Neuronal stem cell (in vitro differentiated cells): ENCODE measurements around the gene ELMOD1.
A peak's percentile ranks its signal among the peaks of the same experiment; 100 is the strongest.

Experiments used
- DNase-seq: peaks from one replicate; pipeline ENCODE4 v3.0.0-alpha.2; 2013; ENCODE audit warnings: low spot score
- H2AFZ ChIP-seq: one replicate; pipeline ENCODE4 v1.6.1; 2013; ENCODE audit warnings: mild to moderate bottlenecking, low read length, inconsistent platforms
- H2AK5ac ChIP-seq: 2 replicates; pipeline ENCODE4 v1.6.1; 2013; ENCODE audit warnings: low read depth, mild to moderate bottlenecking, inconsistent platforms, low read length, moderate library complexity, mixed read lengths
- H2BK120ac ChIP-seq: 2 replicates; pipeline ENCODE4 v1.6.1; 2013; ENCODE audit warnings: low read depth, mild to moderate bottlenecking, inconsistent platforms, low read length, moderate library complexity, mixed read lengths
- H2BK12ac ChIP-seq: one replicate; pipeline ENCODE4 v1.6.1; 2013; ENCODE audit warnings: low read length, inconsistent platforms
- H2BK15ac ChIP-seq: 2 replicates; pipeline ENCODE4 v1.6.1; 2013; ENCODE audit warnings: mild to moderate bottlenecking, low read length, inconsistent platforms, mixed read lengths
- H2BK5ac ChIP-seq: one replicate; pipeline ENCODE4 v1.6.1; 2013; ENCODE audit warnings: inconsistent platforms, mild to moderate bottlenecking, low read length, moderate library complexity
- H3K14ac ChIP-seq: one replicate; pipeline ENCODE4 v1.6.1; 2013; ENCODE audit warnings: low read length, inconsistent platforms
- H3K18ac ChIP-seq: 2 replicates; pipeline ENCODE4 v1.6.1; 2013; ENCODE audit warnings: low read length, inconsistent platforms
- H3K23ac ChIP-seq: 2 replicates; pipeline ENCODE4 v1.6.1; 2013; ENCODE audit warnings: low read depth, mild to moderate bottlenecking, mixed read lengths, low read length, inconsistent platforms; ENCODE audit not compliant: poor library complexity
- H3K27ac ChIP-seq: replicated peaks from 3 replicates; pipeline ENCODE4 v1.5.1; 2013; ENCODE audit warnings: low read length, inconsistent platforms
- H3K27me3 ChIP-seq, 3 experiments: 2 replicates each; pipeline ENCODE4 v1.6.1; 2013; ENCODE audit warnings: low read length in 3 of 3, mild to moderate bottlenecking in 2 of 3, inconsistent platforms in 1 of 3, low read depth in 1 of 3, mixed read lengths in 1 of 3, moderate library complexity in 1 of 3; ENCODE audit not compliant: control insufficient read depth in 3 of 3, insufficient read depth in 3 of 3
- H3K36me3 ChIP-seq, 2 donors: replicated peaks in 1 of 2; 2 replicates each; pipeline ENCODE4 v1.6.1; 2013; ENCODE audit warnings: low read length in 2 of 2; ENCODE audit not compliant: control insufficient read depth in 2 of 2, insufficient read depth in 2 of 2
- H3K4ac ChIP-seq: 2 replicates; pipeline ENCODE4 v1.6.1; 2013; ENCODE audit warnings: inconsistent platforms, mild to moderate bottlenecking, low read length, moderate library complexity
- H3K4me1 ChIP-seq, 2 donors: 1 replicate in 1 of 2; 2 replicates in 1 of 2; pipeline ENCODE4 v1.6.1; 2013; ENCODE audit warnings: low read length in 2 of 2, low read depth in 1 of 2; ENCODE audit not compliant: control insufficient read depth in 2 of 2, insufficient read depth in 1 of 2
- H3K4me2 ChIP-seq: one replicate; pipeline ENCODE4 v1.6.1; 2013; ENCODE audit warnings: mild to moderate bottlenecking, low read length, inconsistent platforms; ENCODE audit not compliant: insufficient read depth, poor library complexity, severe bottlenecking
- H3K4me3 ChIP-seq, 2 donors: 2 replicates each; pipeline ENCODE4 v1.5.1; 2013; ENCODE audit warnings: low read length in 2 of 2, mild to moderate bottlenecking in 2 of 2, inconsistent platforms in 1 of 2, moderate library complexity in 1 of 2
- H3K79me1 ChIP-seq: one replicate; pipeline ENCODE4 v1.6.1; 2013; ENCODE audit warnings: low read depth, mild to moderate bottlenecking, inconsistent platforms, low read length, moderate library complexity
- H3K9ac ChIP-seq: one replicate; pipeline ENCODE4 v1.6.1; 2013; ENCODE audit warnings: mild to moderate bottlenecking, low read depth, low read length, inconsistent platforms; ENCODE audit not compliant: poor library complexity
- H3K9me3 ChIP-seq, 2 donors: replicated peaks in 1 of 2; 2 replicates each; pipeline versions ENCODE3 to v1.6.1; 2013; ENCODE audit warnings: low read length in 2 of 2, mild to moderate bottlenecking in 2 of 2, inconsistent platforms in 1 of 2, low read depth in 1 of 2, mixed read lengths in 1 of 2, moderate library complexity in 1 of 2; ENCODE audit not compliant: control insufficient read depth in 2 of 2, insufficient read depth in 1 of 2
- H4K8ac ChIP-seq: one replicate; pipeline ENCODE4 v1.6.1; 2013; ENCODE audit warnings: low read depth, mild to moderate bottlenecking, inconsistent platforms, low read length, moderate library complexity
- H4K91ac ChIP-seq: one replicate; pipeline ENCODE4 v1.6.1; 2013; ENCODE audit warnings: low read length, low read depth, mild to moderate bottlenecking, inconsistent platforms; ENCODE audit not compliant: poor library complexity
- whole genome bisulfite sequencing, 2 donors: extraction: QIAGEN DNeasy Blood & Tissue Kit; methylation state at CpG; one replicate each; pipeline ENCODE4 v1.1.7; 2013; ENCODE audit warnings: missing lambda C conversion rate in 2 of 2, mixed read lengths in 1 of 2; ENCODE audit not compliant: insufficient read length in 2 of 2, insufficient replicate concordance in 1 of 2; ENCODE audit errors: extremely low coverage in 2 of 2; 5-methylcytosine and 5-hydroxymethylcytosine counted together

ELMOD1 gene

GRCh38 chr11:107655602-107656001, 64.7 kb downstream of the ELMOD1 start:
- no peak for DNase-seq
- no peak overlapping the region for H2AK5ac ChIP-seq
- H3K36me3 ChIP-seq: no peaks in the 10 kb centered on the region
- H2AFZ ChIP-seq: peak overlapping the region; percentile 1
- H3K27me3 ChIP-seq: no peaks in the 10 kb centered on the region
- no peak overlapping the region for H3K14ac ChIP-seq
- H3K23ac ChIP-seq: no peak overlapping the region
- H3K9ac ChIP-seq: no peak overlapping the region
- no peak overlapping the region for H2BK5ac ChIP-seq
- no peak overlapping the region for H2BK12ac ChIP-seq
- H3K79me1 ChIP-seq: no peaks in the 10 kb centered on the region
- WGBS, 2 donors: no CpG with 5 or more reads among the region's 4 CpGs
- no peaks in the 10 kb centered on the region for H3K9me3 ChIP-seq
- no peak overlapping the region for H3K4me3 ChIP-seq
- peaks cover 0 to 33% of the 10 kb centered on the region in 2 donors for H3K4me1 ChIP-seq
- no peak overlapping the region for H2BK120ac ChIP-seq
- H3K4me2 ChIP-seq: no peak overlapping the region
- no peak overlapping the region for H3K27ac ChIP-seq
- no peak overlapping the region for H4K91ac ChIP-seq
- H3K18ac ChIP-seq: no peak overlapping the region
- H4K8ac ChIP-seq: no peak overlapping the region
- H3K4ac ChIP-seq: no peak overlapping the region
- H2BK15ac ChIP-seq: no peak overlapping the region

GRCh38 chr11:107659310-107659709, 68.4 kb downstream of the ELMOD1 start:
- H3K18ac ChIP-seq: no peak overlapping the region
- no peak for DNase-seq
- H3K4me1 ChIP-seq: peaks cover 0 to 23% of the 10 kb centered on the region in 2 donors
- no peaks in the 10 kb centered on the region for H3K27me3 ChIP-seq
- H2BK12ac ChIP-seq: no peak overlapping the region
- H3K79me1 ChIP-seq: no peaks in the 10 kb centered on the region
- H3K4me2 ChIP-seq: no peak overlapping the region
- no peak overlapping the region for H2BK5ac ChIP-seq
- no peak overlapping the region for H3K27ac ChIP-seq
- no peak overlapping the region for H3K4me3 ChIP-seq
- H3K4ac ChIP-seq: no peak overlapping the region
- H4K91ac ChIP-seq: no peak overlapping the region
- no peaks in the 10 kb centered on the region for H3K9me3 ChIP-seq
- H3K23ac ChIP-seq: no peak overlapping the region
- no peak overlapping the region for H3K9ac ChIP-seq
- no peak overlapping the region for H2BK15ac ChIP-seq
- no peak overlapping the region for H2AFZ ChIP-seq
- no peak overlapping the region for H4K8ac ChIP-seq
- no peak overlapping the region for H2AK5ac ChIP-seq
- no peak overlapping the region for H3K14ac ChIP-seq
- H3K36me3 ChIP-seq: no peaks in the 10 kb centered on the region
- H2BK120ac ChIP-seq: no peak overlapping the region

- WGBS, 2 donors: no CpG with 5 or more reads among the region's 3 CpGs
- Histone ChIP-seq H3K27me3 (no peaks in the 10 kb centered on the region), H3K4ac (no peak overlapping the region), H4K91ac (no peak overlapping the region), H3K27ac (no peak overlapping the region), H3K79me1 (no peaks in the 10 kb centered on the region), H3K23ac (no peak overlapping the region), H2BK120ac (no peak overlapping the region), H2BK5ac (no peak overlapping the region), H2BK15ac (no peak overlapping the region), H3K9me3 (no peaks in the 10 kb centered on the region), H3K4me3 (no peak overlapping the region), H3K4me1 (peaks cover 0 to 27% of the 10 kb centered on the region in 2 donors), H3K14ac (no peak overlapping the region), H3K9ac (no peak overlapping the region), H2BK12ac (no peak overlapping the region), H2AFZ (no peak overlapping the region), H3K36me3 (no peaks in the 10 kb centered on the region), H3K4me2 (no peak overlapping the region), H2AK5ac (no peak overlapping the region), H4K8ac (no peak overlapping the region), H3K18ac (no peak overlapping the region)
- DNase-seq: no peak
Observed at GRCh38 chr11:107660066-107660465, 69.1 kb downstream of the ELMOD1 start.

GRCh38 chr11:107661656-107662055, 70.7 kb downstream of the ELMOD1 start:
- WGBS, 2 donors: no CpG with 5 or more reads among the region's 1 CpG
- H3K27me3 ChIP-seq: no peaks in the 10 kb centered on the region
- no peaks in the 10 kb centered on the region for H3K36me3 ChIP-seq
- no peak overlapping the region for H4K8ac ChIP-seq
- H3K4me3 ChIP-seq: no peak overlapping the region
- no peak overlapping the region for H3K23ac ChIP-seq
- H3K4ac ChIP-seq: no peak overlapping the region
- no peak overlapping the region for H2AK5ac ChIP-seq
- H3K9me3 ChIP-seq: no peaks in the 10 kb centered on the region
- H3K4me1 ChIP-seq: peaks cover 0 to 29% of the 10 kb centered on the region in 2 donors
- H2BK120ac ChIP-seq: no peak overlapping the region
- H2BK12ac ChIP-seq: no peak overlapping the region
- no peak overlapping the region for H3K27ac ChIP-seq
- no peak overlapping the region for H3K18ac ChIP-seq
- no peak overlapping the region for H3K14ac ChIP-seq
- no peaks in the 10 kb centered on the region for H3K79me1 ChIP-seq
- no peak overlapping the region for H2BK15ac ChIP-seq
- H2AFZ ChIP-seq: no peak overlapping the region
- no peak overlapping the region for H3K9ac ChIP-seq
- H3K4me2 ChIP-seq: no peak overlapping the region
- no peak for DNase-seq
- H4K91ac ChIP-seq: no peak overlapping the region
- no peak overlapping the region for H2BK5ac ChIP-seq
